ENCODE data around the gene PLA2G4B.
A peak's percentile ranks its signal among the peaks of the same experiment; 100 is the strongest.

Gene PLA2G4B

GRCh38 chr15:41809121-41809520 lies 29.5 kb upstream of the PLA2G4B start:
- no peak for DNase-seq

GRCh38 chr15:41809526-41810220 lies 29.0 kb upstream of the PLA2G4B start:
- no peak for DNase-seq

DNA sequence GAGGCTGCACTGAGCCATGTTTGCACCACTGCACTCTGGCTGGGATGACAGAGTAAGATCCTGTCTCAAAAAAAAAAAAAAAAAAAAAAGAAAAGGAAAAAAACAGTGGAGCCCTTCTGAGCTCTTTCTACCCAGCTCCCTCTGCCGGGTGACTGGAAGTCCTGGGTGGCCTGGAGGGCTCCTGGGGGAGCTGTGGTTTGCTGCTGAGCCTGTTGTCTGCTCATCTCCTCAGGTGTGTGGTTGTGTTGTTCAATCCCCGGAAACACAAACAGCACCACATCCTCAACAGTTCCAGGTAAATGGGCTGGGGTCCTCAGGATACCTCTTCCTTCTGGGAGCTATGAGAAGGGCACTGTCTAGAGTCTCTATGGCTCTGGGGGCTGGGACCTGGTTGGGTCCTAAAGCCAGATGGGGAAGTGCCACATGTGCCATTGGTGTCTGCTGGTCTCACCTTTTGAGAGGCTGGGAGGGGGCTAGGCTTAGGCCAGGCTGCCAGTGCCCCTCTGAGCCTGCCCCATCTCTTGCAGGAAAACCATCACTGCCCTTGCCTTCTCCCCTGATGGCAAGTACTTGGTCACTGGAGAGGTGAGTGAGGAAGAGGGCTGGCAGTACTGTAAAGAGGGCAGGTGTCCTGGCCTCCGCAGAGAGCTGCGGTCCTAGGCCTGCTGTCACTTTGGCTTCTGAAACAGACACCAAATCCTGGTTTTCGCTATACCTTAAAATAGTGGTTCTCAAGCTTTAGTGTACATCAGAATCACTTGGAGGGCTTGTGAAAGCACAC lies 27.8 kb upstream of the PLA2G4B start:
- no peak for DNase-seq

DNA sequence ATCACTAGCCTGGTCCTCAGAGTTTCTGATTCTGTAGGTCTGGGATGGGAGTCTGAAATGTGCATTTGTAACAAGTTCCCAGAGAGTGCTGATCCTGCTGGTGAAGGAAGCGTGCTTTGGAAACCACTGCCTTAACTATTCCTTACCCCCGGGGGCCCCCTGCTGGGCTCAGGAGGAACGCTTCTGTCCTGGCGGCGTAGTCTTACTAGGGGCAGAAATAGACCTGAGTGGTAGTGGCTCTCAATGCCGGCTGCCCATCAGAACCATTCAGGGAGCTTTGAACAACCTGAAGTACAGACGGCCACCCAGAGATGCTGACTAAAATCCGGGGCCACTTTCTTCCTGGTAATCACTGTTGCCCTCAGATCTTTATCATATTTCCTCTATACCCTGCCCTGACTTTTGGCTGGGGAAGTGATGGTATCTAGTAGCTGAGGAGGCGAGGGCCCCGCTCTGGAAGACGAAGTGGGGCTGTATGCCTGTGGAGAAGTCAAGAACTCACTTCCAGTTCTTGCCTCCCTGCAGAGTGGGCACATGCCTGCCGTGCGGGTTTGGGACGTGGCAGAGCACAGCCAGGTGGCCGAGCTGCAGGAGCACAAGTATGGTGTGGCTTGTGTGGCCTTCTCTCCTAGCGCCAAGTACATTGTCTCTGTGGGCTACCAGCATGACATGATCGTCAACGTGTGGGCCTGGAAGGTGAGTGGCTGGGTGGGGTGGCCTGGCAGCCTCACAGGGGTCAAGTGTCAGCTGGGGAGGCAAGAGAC lies 27.0 kb upstream of the PLA2G4B start:
- peak; percentile 82 for DNase-seq

DNA sequence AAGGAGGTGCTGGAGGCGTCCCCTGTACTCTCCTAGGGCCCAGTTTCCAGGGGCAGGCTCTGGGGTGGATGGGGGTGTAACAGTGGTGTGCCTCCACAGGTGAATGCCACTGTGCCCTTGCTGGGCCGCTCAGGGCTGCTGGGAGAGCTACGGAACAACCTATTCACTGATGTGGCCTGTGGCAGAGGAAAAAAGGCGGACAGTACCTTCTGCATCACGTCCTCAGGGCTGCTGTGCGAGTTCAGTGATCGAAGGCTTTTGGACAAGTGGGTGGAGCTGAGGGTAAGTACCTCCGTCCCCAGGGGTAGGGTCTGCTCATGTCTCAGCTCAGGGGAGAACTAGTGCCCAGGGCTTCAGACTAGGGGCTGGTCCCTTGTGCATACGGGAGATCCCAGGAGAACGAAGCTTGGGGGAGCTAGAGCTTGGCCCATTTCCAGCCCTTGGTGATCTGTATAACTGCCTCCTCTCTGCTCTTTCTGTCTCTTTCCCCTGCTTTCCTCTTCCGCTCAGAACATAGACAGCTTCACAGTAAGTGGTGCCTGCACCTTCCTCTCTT lies 25.7 kb upstream of the PLA2G4B start:
- no peak for DNase-seq

DNA sequence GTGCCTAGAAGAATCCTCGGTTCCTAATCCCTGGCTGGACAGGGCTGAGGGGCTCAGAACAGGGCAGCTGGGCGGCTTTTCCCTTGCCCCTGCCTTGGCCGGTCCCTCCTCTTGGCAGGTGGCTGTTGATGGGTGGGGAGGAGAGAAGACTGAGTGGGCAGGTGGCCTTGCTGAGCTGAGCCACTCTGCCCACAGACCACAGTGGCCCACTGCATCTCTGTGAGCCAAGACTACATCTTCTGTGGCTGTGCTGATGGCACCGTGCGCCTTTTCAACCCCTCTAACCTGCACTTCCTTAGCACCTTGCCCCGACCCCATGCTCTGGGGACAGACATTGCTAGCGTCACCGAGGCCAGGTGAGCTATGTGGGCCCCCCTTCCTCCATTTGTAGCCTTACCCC lies 25.2 kb upstream of the PLA2G4B start:
- no peak for DNase-seq

DNA sequence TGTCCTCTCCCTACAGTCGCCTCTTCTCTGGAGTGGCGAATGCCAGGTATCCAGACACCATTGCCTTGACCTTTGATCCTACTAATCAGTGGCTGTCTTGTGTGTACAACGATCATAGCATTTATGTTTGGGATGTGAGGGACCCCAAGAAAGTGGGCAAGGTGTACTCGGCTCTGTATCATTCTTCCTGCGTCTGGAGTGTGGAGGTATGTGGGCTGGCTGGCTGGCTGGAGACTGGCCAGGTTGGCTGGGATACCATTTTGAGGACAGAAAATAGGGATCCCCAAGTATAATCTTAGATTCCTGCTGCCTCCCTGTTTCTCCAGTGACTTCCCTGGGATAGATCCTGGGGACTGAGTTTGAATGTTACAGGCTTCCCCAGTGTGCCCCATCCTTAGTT lies 24.1 kb upstream of the PLA2G4B start:
- DNase-seq, result no peak

GRCh38 chr15:41816788-41817187 lies 21.9 kb upstream of the PLA2G4B start:
- DNase-seq, result no peak

- no peak for DNase-seq
Measured at GRCh38 chr15:41817327-41817726, 21.3 kb upstream of the PLA2G4B start.

DNA sequence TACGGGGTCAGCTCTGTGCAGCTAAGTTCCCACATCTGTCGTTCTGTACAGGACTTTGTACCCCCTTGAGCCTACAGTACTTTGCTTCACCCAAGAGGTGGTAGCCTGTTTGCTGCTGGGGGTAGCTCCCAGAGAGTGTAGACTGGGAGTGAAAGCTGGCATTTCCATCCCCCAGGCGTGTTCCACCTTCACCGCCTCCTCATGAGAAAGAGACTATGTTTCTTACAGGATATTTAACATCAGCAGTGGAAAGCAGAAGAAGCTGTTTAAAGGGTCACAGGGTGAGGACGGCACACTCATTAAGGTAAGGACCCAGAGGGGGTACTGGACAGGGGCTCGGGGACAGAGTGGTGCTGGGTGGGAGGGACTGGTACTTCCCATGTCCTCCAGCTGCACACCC lies 20.9 kb upstream of the PLA2G4B start:
- no peak for DNase-seq

DNA sequence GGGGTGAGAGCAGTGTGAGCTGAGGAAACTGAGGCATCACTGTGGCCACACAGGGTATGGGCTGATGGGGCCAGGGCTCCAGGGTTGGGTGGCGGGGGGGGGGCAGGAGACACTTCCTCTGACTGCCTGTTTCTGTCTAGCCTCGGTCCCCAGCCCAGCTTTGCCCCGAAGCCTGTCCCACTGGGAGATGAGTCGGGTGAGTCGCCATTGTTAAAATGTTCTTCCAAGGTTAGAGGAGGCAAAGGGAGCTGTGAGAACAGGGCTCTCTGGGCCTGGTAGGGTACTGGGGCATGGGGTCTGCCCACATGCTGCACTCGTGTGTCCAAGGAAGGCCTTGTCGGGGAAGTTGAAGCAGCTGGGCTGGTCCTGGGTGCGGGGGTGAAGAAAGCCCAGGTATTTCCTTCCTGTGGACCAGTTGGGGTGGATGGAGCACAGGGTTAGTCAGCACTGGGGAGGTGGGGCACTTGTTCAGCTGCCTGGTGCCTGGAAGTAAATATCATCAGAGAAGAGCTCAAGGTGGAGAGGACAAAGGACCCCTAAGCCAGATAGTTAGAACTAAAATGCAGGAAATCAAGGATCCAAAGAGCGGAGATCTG lies 19.1 kb upstream of the PLA2G4B start:
- no peak for DNase-seq

DNA sequence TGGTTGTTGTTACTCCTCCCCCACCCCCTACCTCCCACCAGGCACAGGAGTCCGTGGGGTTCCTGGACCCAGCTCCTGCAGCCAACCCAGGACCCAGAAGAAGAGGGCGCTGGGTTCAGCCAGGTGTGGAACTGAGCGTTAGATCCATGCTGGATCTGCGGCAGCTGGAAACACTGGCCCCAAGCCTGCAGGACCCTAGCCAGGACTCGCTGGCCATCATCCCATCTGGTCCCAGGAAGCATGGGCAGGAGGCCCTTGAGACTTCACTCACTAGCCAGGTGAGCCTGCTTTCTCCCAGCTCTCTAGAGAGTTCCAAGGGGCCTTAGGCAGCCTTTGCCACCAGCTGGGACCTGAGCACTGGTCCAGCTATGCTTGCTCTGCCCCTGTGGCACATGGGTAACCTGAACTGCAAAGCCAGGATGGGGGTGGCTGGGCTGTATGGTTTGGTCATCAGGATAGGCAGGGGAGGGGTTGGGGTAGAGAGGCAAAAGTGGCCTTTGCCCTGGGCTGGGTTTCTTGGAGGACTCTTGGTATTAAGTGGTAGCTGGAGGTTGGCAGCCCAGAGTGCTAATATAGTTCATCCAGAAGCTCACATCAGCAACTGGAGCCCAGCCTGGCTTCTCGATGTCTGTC lies 17.7 kb upstream of the PLA2G4B start:
- no peak for DNase-seq

DNA sequence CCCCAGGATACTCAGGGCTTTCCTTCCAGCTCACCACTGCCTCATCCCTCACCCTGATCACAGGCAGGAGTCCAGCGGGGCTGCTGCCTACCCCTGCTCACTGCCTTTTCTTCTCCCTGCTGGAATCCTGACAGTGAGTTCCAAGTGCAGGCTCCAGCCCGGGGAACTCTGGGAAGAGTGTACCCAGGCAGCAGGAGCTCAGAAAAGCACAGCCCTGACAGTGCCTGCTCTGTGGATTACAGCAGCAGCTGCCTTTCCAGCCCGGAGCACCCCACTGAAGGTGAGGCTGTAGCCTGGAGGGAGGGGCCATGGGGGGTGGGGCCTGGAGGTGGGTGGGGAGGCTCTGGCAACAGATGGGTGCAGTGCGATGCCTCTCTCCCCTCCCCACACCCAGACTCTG lies 16.8 kb upstream of the PLA2G4B start:
- no peak for DNase-seq

DNA sequence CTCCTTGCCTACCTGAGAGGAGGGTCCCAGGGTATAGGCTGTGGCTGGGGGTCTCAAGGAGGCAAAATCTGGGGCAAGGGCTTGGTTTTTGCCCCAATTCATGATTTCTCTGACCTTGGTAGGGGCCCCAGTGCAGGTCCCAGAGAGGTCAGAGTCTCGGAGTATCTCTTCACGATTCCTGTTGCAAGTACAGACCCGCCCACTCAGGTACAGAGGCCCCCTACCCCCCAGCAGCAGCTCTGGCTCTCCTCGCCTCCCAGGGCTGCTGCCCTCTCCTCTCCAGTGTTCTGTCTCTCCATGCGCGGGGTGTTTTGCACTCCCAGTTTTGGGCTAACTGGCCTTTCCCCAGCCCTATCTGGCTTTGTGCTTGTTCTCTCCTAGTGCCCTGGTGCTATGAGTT lies 16.2 kb upstream of the PLA2G4B start:
- no peak for DNase-seq

GRCh38 chr15:41822957-41823356 lies 15.7 kb upstream of the PLA2G4B start:
- no peak for DNase-seq

- no peak for DNase-seq
Measured at GRCh38 chr15:41823502-41823901, 15.1 kb upstream of the PLA2G4B start.

- DNase-seq, result no peak
Measured at GRCh38 chr15:41824062-41824745, 14.4 kb upstream of the PLA2G4B start.

- no peak for DNase-seq
Measured at GRCh38 chr15:41825145-41825544, 13.5 kb upstream of the PLA2G4B start.

DNA sequence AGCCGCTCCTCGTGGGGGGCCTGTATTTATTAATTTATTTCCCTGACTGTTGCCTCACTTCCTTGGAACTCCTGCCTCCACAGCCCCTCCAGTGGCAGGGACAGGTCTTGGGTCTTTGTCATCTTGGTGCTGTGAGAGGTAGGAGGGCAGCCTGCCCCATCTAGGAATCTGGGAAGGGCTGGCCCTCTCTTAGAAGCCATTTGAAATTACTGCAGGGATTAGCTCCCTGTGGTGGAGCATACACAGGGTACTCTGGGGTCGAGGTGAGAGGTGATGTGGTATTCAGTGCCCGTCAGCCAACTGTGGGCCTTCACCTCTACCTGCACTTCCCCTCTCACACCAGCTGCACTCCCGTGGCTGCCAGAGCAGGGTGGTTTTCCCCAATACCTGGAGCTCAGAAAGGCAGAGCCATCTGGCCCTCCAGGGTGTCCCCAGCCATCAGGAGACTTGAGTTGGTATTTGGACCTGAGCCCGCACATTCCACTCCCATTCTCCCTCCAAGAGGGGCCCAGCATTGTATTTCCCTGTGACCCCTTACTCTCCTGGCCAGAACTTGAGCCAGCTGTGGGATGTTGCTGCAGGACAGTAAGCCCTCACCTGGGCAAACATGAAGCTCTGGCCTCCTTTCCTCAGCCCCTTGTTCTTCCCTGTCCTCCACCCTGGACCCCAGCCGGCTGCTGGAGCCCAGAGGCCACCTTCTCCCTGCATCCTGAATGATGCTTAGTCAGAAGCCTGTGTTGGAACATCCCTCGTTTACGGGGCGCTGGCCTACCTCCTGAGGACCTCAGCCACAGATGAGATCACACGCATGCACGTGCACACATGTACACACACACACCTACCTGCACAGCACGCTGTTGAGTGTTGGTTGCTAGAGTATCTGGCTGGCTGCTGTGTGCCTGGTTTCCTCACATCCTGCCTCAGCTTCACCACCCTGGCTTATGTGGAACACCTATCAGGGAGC lies 12.8 kb upstream of the PLA2G4B start:
- DNase-seq, result no peak

GRCh38 chr15:41827290-41827879 lies 11.3 kb upstream of the PLA2G4B start:
- peak; percentile 37 for DNase-seq
